Measurements from ENCODE around the gene ATP8B3. TPM values are rescaled to one million over a fixed set of nuclear protein-coding genes. Genes with fewer than 3 reads are reported as not detected.

ATP8B3 gene
- polyA plus RNA-seq, 1 donor (not counting 4 experiments of a cell fraction or from before 2014, with no cell fraction given) = 0.98 TPM

DNA sequence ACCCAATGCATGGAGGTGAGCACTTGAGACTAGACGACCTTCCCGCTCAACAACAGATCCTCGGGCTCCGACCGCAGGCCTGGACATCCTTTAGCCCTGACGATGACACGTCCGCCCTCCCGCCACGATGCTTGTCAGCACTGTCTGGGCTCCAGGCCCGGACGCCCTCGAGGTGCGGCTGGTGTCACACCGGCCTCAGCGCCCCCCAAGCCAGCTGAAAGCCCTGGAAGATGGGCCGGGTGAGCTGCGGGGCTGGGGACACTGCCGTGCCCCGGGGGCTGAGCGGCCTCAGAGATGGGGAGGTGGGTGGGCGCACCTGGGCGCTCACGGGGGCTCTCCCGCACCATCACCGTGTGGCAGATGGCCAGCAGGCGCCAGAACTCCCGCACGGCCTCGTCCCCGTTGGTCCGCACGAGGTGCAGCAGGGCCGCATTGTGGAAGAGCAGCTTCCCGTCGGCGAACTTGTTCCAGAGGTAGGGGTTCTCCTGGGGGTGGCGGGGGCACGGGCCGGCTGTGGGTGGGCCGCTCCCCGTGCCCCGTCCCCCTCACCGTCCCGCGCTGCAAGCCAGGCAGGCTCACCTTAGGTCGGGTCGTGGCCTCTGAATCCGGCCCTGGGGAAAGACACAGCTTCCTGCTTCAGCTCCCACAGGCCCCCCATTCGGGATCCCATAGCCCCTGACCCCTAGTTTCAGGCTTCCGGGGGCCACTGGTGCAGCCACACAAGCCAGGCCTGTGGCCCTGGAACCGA is 15.5 kb downstream of the ATP8B3 start:
- TF ChIP-seq EZH2 (IDR thresholded peaks at IDR 0.05; ENCODE audit: low read length) = no peak
- TF ChIP-seq, protein P1, sequence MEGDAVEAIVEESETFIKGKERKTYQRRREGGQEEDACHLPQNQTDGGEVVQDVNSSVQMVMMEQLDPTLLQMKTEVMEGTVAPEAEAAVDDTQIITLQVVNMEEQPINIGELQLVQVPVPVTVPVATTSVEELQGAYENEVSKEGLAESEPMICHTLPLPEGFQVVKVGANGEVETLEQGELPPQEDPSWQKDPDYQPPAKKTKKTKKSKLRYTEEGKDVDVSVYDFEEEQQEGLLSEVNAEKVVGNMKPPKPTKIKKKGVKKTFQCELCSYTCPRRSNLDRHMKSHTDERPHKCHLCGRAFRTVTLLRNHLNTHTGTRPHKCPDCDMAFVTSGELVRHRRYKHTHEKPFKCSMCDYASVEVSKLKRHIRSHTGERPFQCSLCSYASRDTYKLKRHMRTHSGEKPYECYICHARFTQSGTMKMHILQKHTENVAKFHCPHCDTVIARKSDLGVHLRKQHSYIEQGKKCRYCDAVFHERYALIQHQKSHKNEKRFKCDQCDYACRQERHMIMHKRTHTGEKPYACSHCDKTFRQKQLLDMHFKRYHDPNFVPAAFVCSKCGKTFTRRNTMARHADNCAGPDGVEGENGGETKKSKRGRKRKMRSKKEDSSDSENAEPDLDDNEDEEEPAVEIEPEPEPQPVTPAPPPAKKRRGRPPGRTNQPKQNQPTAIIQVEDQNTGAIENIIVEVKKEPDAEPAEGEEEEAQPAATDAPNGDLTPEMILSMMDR (optimal IDR thresholded peaks at IDR 0.05 in 1 of 3, IDR thresholded peaks at IDR 0.05 in 1 of 3, conservative IDR thresholded peaks at IDR 0.05 in 1 of 3; ENCODE audit: extremely low read depth in 1 of 3, insufficient read depth in 2 of 3, low read length in 3 of 3) = no peak
- dilution Hi-C loops (cut with MboI; ENCODE audit: extremely low pct_ligation_motif_present, low sequenced_read_pairs) = no loop called here
- Histone ChIP-seq H3K36me3 (ENCODE audit: control insufficient read depth in 2 of 2, extremely low read depth in 1 of 2, insufficient read depth in 2 of 2, low read length in 2 of 2) (no peaks in the 10 kb centered on the region), H3K27me3 (ENCODE audit: control insufficient read depth, extremely low read depth, insufficient read depth, low read length) (peaks cover 13% of the 10 kb centered on the region), H3K4me2 (ENCODE audit: control insufficient read depth, extremely low read depth, insufficient read depth, low read depth, low read length) (no peak overlapping the region), H3K9ac (ENCODE audit: control insufficient read depth, extremely low read depth, insufficient read depth, low read length) (no peak overlapping the region), H3K9me3 (ENCODE audit: control insufficient read depth, low read depth, low read length) (no peaks in the 10 kb centered on the region), H3K27ac (ENCODE audit: control insufficient read depth, insufficient read depth, low read length) (no peak overlapping the region), H3K4me1 (ENCODE audit: control insufficient read depth, extremely low read depth, insufficient read depth, low read length) (no peaks in the 10 kb centered on the region), H3K4me3 (ENCODE audit: control insufficient read depth in 2 of 3, extremely low read depth in 1 of 3, insufficient read depth in 2 of 3, low read depth in 1 of 3, low read length in 3 of 3) (no peak overlapping the region), H3K9me1 (ENCODE audit: control insufficient read depth, extremely low read depth, insufficient read depth, low read length) (no peaks in the 10 kb centered on the region), H3K79me2 (ENCODE audit: control insufficient read depth, insufficient read depth, low read length) (no peaks in the 10 kb centered on the region), H4K20me1 (ENCODE audit: control insufficient read depth, extremely low read depth, insufficient read depth, low read length) (no peaks in the 10 kb centered on the region), H2AFZ (ENCODE audit: control insufficient read depth, low read length) (no peak overlapping the region)
- no peak for FAIRE-seq
- DNase-seq (ENCODE audit: low read depth, low spot score) = no peak

DNA sequence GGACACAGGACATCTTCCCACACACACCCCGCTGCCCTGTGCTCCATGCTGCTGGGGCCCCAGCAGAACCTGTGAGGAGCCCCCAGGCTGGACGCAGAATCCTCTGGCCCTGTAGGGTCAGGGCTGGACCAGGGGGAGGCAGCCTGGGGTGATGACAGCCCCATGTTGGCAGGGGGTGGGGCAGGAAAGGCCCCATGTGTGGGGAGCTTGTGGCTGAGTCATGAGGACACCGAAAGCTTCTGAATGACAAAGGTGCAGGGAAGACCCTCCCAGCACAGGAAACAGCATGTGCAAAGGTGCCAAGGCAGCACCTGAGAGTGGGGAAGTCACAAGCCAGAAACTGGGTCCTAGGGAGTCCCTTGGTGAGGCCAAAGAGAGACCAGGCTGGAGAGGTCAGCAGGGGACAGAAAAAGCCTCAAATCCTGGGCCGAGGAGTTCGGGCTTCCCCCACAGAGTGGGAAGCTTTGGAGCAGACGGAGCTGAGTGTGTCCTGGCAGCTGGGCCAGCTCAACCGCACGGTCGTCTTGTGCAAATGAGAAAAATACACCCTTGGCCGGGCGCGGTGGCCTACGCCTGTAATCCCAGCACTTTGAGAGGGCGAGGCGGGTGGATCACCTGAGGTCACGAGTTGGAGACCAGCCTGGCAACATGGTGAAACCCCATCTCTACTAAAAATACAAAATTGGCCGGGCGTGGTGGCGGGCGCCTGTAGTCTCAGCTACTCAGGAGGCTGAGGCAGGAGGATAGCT is 17.5 kb downstream of the ATP8B3 start:
- TF ChIP-seq EZH2 (IDR thresholded peaks at IDR 0.05; ENCODE audit: low read length) = no peak
- TF ChIP-seq, protein P1 (optimal IDR thresholded peaks at IDR 0.05 in 1 of 3, IDR thresholded peaks at IDR 0.05 in 1 of 3, conservative IDR thresholded peaks at IDR 0.05 in 1 of 3; ENCODE audit: extremely low read depth in 1 of 3, insufficient read depth in 2 of 3, low read length in 3 of 3) = no peak
- no peak for DNase-seq (ENCODE audit: low read depth, low spot score)
- Histone ChIP-seq H2AFZ (ENCODE audit: control insufficient read depth, low read length) (no peak overlapping the region), H3K9me1 (ENCODE audit: control insufficient read depth, extremely low read depth, insufficient read depth, low read length) (no peaks in the 10 kb centered on the region), H3K27me3 (ENCODE audit: control insufficient read depth, extremely low read depth, insufficient read depth, low read length) (peaks cover 13% of the 10 kb centered on the region), H3K9me3 (ENCODE audit: control insufficient read depth, low read depth, low read length) (no peaks in the 10 kb centered on the region), H3K36me3 (ENCODE audit: control insufficient read depth in 2 of 2, extremely low read depth in 1 of 2, insufficient read depth in 2 of 2, low read length in 2 of 2) (no peaks in the 10 kb centered on the region), H3K4me3 (ENCODE audit: control insufficient read depth in 2 of 3, extremely low read depth in 1 of 3, insufficient read depth in 2 of 3, low read depth in 1 of 3, low read length in 3 of 3) (no peak overlapping the region), H3K27ac (ENCODE audit: control insufficient read depth, insufficient read depth, low read length) (no peak overlapping the region), H3K4me1 (ENCODE audit: control insufficient read depth, extremely low read depth, insufficient read depth, low read length) (no peaks in the 10 kb centered on the region), H3K9ac (ENCODE audit: control insufficient read depth, extremely low read depth, insufficient read depth, low read length) (no peak overlapping the region), H4K20me1 (ENCODE audit: control insufficient read depth, extremely low read depth, insufficient read depth, low read length) (no peaks in the 10 kb centered on the region), H3K79me2 (ENCODE audit: control insufficient read depth, insufficient read depth, low read length) (no peaks in the 10 kb centered on the region), H3K4me2 (ENCODE audit: control insufficient read depth, extremely low read depth, insufficient read depth, low read depth, low read length) (no peak overlapping the region)
- no peak for FAIRE-seq
- dilution Hi-C loops (cut with MboI; ENCODE audit: extremely low pct_ligation_motif_present, low sequenced_read_pairs) = no loop called here
